ENCODE data around the gene KLHL29.

The KLHL29 gene

DNA sequence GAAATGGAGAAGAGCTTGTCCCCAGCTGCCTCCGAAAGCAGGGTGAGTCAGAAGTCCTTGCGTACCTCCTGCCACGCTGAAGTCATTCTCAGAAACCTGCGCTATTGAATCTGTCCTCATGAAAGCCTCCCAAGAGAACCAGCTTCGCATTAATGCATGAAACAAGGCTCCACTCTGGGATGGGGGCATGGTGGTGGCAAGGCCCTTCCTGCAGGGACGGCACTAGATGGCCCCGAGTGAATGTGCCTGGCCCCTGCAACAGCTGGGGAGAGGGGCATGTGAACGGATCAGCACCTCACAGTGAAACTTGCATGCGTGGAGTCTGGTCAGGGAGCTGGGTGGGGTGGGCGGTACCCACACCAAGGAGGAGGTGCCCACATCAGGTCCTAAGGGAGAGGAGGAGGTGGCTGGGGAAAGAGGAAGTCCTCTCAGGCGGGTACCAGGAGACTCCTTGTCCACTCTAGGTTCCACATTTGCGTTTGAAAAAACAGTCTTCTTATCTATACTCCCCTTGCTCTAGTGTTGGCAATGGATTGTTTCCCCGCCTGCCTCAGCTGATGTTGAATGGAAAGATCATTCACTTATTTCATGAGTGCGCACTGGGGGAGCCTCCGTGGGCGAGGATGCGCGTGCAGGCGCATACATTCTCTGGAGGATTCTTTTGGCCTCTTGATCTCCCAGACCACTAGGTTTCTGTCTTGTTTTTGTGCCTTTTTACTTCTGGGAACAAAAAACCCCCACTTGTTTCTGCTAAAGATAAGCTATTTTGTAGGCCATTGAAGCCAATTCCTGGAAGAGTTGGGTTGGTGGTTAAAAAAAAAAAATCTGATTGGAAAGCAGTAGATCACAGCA lies 104.7 kb downstream of the KLHL29 start:
- TF ChIP-seq, protein P1, sequence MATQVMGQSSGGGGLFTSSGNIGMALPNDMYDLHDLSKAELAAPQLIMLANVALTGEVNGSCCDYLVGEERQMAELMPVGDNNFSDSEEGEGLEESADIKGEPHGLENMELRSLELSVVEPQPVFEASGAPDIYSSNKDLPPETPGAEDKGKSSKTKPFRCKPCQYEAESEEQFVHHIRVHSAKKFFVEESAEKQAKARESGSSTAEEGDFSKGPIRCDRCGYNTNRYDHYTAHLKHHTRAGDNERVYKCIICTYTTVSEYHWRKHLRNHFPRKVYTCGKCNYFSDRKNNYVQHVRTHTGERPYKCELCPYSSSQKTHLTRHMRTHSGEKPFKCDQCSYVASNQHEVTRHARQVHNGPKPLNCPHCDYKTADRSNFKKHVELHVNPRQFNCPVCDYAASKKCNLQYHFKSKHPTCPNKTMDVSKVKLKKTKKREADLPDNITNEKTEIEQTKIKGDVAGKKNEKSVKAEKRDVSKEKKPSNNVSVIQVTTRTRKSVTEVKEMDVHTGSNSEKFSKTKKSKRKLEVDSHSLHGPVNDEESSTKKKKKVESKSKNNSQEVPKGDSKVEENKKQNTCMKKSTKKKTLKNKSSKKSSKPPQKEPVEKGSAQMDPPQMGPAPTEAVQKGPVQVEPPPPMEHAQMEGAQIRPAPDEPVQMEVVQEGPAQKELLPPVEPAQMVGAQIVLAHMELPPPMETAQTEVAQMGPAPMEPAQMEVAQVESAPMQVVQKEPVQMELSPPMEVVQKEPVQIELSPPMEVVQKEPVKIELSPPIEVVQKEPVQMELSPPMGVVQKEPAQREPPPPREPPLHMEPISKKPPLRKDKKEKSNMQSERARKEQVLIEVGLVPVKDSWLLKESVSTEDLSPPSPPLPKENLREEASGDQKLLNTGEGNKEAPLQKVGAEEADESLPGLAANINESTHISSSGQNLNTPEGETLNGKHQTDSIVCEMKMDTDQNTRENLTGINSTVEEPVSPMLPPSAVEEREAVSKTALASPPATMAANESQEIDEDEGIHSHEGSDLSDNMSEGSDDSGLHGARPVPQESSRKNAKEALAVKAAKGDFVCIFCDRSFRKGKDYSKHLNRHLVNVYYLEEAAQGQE (IDR thresholded peaks at IDR 0.05; ENCODE audit: insufficient replicate concordance, low read depth): no peak
- TF ChIP-seq GABPA (IDR thresholded peaks at IDR 0.05; ENCODE audit: low read depth): no peak
- peak; percentile 82 for TF ChIP-seq SPI1 (IDR thresholded peaks at IDR 0.05; ENCODE audit: borderline replicate concordance, low read depth)
- TF ChIP-seq, protein P2, sequence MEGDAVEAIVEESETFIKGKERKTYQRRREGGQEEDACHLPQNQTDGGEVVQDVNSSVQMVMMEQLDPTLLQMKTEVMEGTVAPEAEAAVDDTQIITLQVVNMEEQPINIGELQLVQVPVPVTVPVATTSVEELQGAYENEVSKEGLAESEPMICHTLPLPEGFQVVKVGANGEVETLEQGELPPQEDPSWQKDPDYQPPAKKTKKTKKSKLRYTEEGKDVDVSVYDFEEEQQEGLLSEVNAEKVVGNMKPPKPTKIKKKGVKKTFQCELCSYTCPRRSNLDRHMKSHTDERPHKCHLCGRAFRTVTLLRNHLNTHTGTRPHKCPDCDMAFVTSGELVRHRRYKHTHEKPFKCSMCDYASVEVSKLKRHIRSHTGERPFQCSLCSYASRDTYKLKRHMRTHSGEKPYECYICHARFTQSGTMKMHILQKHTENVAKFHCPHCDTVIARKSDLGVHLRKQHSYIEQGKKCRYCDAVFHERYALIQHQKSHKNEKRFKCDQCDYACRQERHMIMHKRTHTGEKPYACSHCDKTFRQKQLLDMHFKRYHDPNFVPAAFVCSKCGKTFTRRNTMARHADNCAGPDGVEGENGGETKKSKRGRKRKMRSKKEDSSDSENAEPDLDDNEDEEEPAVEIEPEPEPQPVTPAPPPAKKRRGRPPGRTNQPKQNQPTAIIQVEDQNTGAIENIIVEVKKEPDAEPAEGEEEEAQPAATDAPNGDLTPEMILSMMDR (IDR thresholded peaks at IDR 0.05; ENCODE audit: insufficient read depth, low read length): no peak
- TF ChIP-seq POLR2AphosphoS5 (IDR thresholded peaks at IDR 0.05; ENCODE audit: low read depth): no peak
- peak in 1 of 2 experiments; percentile 26 for DNase-seq (ENCODE audit: low read depth in 1 of 2, low spot score in 1 of 2)
- Histone ChIP-seq H3K27ac (replicated peaks) (no peak overlapping the region), H3K27me3 (ENCODE audit: insufficient read depth, poor library complexity, severe bottlenecking) (peaks cover 16% of the 10 kb centered on the region), H3K4me3 (replicated peaks; ENCODE audit: insufficient read depth, low read length) (no peak overlapping the region)

DNA sequence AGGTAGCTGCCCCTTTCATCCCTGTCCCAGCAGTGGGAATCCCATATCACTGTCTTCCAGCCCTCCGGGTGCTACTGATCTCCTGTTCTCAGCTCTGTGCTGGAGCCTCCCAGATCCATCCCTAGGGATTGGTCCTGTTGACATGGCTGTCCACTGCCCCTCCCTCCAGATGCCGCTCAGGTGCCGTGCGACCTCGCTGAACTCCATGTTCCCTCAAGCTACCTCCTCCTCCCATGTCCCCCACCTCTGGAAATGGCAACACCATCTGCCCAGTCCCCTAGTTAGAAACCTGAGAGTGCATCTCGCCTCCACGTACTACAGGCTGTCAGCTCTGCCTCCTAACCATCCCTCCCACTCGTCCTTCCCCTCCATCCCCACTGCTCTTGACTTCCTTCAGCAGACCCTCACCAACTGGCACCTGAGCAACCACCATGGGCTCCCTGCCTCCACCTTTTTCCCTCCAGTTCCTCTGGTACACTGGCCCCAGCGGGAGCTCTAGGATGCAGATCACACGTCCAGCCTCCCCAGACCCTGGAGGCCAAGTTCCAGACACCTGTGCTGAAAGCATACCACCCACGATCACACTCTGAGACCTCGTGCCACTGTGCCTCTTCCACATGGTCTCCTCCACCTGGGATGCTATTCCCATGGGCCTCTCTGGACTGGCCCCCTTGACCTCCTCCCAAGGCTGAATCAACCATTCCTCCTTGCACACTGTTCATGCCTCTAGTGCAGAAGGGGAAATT lies 106.8 kb downstream of the KLHL29 start:
- TF ChIP-seq, protein P1 (IDR thresholded peaks at IDR 0.05; ENCODE audit: insufficient replicate concordance, low read depth): no peak
- TF ChIP-seq, protein P2 (IDR thresholded peaks at IDR 0.05; ENCODE audit: insufficient read depth, low read length): no peak
- no peak for TF ChIP-seq GABPA (IDR thresholded peaks at IDR 0.05; ENCODE audit: low read depth)
- no peak for TF ChIP-seq SPI1 (IDR thresholded peaks at IDR 0.05; ENCODE audit: borderline replicate concordance, low read depth)
- no peak for TF ChIP-seq POLR2AphosphoS5 (IDR thresholded peaks at IDR 0.05; ENCODE audit: low read depth)
- peaks cover 18% of the 10 kb centered on the region for H3K27me3 ChIP-seq (ENCODE audit: insufficient read depth, poor library complexity, severe bottlenecking)
- H3K27ac ChIP-seq (replicated peaks): no peak overlapping the region
- H3K4me3 ChIP-seq (replicated peaks; ENCODE audit: insufficient read depth, low read length): no peak overlapping the region
- DNase-seq (ENCODE audit: low read depth in 1 of 2, low spot score in 1 of 2): no peak

DNA sequence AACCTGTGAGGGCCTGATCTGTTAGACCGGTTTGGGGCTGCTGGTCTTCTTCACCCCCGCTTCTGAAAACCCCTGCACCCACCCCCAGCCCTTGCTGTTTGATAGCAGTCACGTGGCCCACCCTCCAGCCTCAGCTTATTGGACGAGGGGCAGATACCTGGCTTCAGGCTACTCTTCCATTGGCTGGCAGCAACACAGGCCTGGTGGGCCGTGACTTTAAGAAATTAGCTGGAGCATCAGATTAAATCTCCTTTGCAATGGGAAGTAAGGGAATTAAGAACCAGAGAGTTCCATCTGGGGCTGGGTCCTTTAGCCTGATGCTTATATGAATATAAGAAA lies 107.3 kb downstream of the KLHL29 start:
- H3K4me3 ChIP-seq (replicated peaks; ENCODE audit: insufficient read depth, low read length): no peak overlapping the region
- peaks cover 18% of the 10 kb centered on the region for H3K27me3 ChIP-seq (ENCODE audit: insufficient read depth, poor library complexity, severe bottlenecking)
- no peak overlapping the region for H3K27ac ChIP-seq (replicated peaks)
- TF ChIP-seq, protein P2 (IDR thresholded peaks at IDR 0.05; ENCODE audit: insufficient read depth, low read length): no peak
- TF ChIP-seq SPI1 (IDR thresholded peaks at IDR 0.05; ENCODE audit: borderline replicate concordance, low read depth) (no peak), POLR2AphosphoS5 (IDR thresholded peaks at IDR 0.05; ENCODE audit: low read depth) (no peak), GABPA (IDR thresholded peaks at IDR 0.05; ENCODE audit: low read depth) (no peak)
- TF ChIP-seq, protein P1 (IDR thresholded peaks at IDR 0.05; ENCODE audit: insufficient replicate concordance, low read depth): no peak
- DNase-seq (ENCODE audit: low read depth in 1 of 2, low spot score in 1 of 2): no peak

All from HL-60 (cell line).